Measurements from ENCODE around the gene CCDC149. TPM values are rescaled to one million over a fixed set of nuclear protein-coding genes. Genes with fewer than 3 reads are reported as not detected.

The CCDC149 gene
- total RNA-seq, 1 experiment from 2014 or later, result 8.9 TPM

DNA sequence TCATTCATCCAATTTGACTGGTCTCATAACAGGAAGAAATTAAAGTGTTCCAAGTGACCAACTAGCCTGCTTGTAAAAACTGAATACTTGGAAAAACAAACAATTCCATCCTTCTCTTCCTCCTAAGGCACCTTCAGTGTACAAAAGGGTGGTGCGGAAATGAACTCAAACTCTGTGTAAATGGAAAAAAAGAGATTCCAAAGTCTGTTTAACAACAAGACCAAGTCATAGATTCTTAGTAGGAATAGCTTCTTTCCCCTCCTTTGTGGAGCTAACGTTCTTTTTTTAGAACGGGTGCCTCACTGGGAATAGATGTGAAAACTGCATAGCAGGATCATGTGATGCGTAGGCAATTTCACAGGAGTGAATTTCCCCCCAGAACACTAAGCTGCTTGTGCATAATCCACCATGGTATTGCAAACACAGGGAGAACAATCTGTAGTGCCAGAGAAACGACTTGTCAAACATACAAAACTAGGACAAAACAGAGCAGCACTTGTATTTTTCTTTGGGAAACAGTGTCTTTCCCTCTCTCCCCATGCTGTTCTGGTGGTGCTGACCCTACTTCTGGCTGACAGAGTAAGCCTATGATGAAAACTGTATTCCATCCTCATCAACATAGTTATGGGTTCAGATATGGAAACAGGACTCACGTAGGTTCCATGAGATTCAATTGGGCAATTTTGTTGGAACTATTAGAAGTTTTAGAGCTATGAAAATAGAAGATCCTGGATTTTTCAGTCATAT lies 130.7 kb downstream of the CCDC149 start:
- Mint-ChIP-seq H3K9me3 (ENCODE audit: low read depth, unreplicated experiment) (no peaks in the 10 kb centered on the region), H3K27ac (ENCODE audit: unreplicated experiment) (no peak overlapping the region)
- intact Hi-C loops (cut with micrococcal nuclease; ENCODE audit: unreplicated experiment), result no loop called here

DNA sequence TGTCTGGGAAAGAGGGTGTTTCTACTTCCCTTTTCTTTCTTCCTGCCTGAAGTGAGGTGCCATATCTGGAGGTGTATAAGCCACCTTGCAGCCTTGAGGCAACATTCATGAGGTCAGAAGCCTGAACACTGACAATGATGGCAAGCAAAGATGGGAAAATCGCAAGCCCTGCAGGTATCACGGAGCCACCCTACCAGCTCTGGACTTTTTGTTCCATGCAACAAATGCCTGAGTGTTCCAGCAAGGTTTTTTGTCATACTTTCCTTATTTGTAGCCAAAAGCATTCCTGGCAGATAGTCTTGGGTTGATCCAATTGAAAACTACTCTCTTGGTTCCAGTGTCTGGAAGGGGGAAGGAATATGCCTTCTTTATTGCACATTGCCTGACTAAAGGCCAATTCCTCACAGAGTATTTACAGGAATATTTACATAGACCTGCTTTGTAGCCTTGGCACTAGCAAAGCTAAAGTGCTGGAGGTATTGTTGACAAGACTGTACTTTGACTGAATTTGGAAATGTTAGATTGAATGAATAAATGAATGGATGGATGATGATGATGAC lies 131.8 kb downstream of the CCDC149 start:
- CTCF ChIA-PET, result interaction anchor here (0.6 kb wide), 1 partner anchor 32 kb away, joined by 6 read pairs; no protein-coding TSS in a partner anchor
- Mint-ChIP-seq H3K36me3 (ENCODE audit: insufficient read depth, unreplicated experiment) (no peaks in the 10 kb centered on the region), H3K4me1 (ENCODE audit: low read depth, unreplicated experiment) (no peaks in the 10 kb centered on the region), H3K27ac (ENCODE audit: unreplicated experiment) (no peak overlapping the region), H3K9me3 (ENCODE audit: low read depth, unreplicated experiment) (no peaks in the 10 kb centered on the region), H3K4me3 (ENCODE audit: low read depth, unreplicated experiment) (no peak overlapping the region), H3K27me3 (ENCODE audit: unreplicated experiment) (no peaks in the 10 kb centered on the region)
- intact Hi-C loops (cut with micrococcal nuclease; ENCODE audit: unreplicated experiment), result no loop called here
- TF ChIP-seq, protein P1, sequence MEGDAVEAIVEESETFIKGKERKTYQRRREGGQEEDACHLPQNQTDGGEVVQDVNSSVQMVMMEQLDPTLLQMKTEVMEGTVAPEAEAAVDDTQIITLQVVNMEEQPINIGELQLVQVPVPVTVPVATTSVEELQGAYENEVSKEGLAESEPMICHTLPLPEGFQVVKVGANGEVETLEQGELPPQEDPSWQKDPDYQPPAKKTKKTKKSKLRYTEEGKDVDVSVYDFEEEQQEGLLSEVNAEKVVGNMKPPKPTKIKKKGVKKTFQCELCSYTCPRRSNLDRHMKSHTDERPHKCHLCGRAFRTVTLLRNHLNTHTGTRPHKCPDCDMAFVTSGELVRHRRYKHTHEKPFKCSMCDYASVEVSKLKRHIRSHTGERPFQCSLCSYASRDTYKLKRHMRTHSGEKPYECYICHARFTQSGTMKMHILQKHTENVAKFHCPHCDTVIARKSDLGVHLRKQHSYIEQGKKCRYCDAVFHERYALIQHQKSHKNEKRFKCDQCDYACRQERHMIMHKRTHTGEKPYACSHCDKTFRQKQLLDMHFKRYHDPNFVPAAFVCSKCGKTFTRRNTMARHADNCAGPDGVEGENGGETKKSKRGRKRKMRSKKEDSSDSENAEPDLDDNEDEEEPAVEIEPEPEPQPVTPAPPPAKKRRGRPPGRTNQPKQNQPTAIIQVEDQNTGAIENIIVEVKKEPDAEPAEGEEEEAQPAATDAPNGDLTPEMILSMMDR (IDR thresholded peaks at IDR 0.05; ENCODE audit: unreplicated experiment), result no peak
- BruUV-seq (replicated peaks), result no TSS peak
- no peak for DNase-seq

More for the DNA sequence above, 130.7 kb downstream of the CCDC149 start:
- no peaks in the 10 kb centered on the region for H3K36me3 Mint-ChIP-seq (ENCODE audit: insufficient read depth, unreplicated experiment)
- CTCF ChIA-PET, result no interaction called here
- H3K4me1 Mint-ChIP-seq (ENCODE audit: low read depth, unreplicated experiment), result no peaks in the 10 kb centered on the region
- no peak for DNase-seq
- no peaks in the 10 kb centered on the region for H3K27me3 Mint-ChIP-seq (ENCODE audit: unreplicated experiment)
- TF ChIP-seq, protein P1 (IDR thresholded peaks at IDR 0.05; ENCODE audit: unreplicated experiment), result no peak
- no peak overlapping the region for H3K4me3 Mint-ChIP-seq (ENCODE audit: low read depth, unreplicated experiment)
- BruUV-seq (replicated peaks), result no TSS peak

DNA sequence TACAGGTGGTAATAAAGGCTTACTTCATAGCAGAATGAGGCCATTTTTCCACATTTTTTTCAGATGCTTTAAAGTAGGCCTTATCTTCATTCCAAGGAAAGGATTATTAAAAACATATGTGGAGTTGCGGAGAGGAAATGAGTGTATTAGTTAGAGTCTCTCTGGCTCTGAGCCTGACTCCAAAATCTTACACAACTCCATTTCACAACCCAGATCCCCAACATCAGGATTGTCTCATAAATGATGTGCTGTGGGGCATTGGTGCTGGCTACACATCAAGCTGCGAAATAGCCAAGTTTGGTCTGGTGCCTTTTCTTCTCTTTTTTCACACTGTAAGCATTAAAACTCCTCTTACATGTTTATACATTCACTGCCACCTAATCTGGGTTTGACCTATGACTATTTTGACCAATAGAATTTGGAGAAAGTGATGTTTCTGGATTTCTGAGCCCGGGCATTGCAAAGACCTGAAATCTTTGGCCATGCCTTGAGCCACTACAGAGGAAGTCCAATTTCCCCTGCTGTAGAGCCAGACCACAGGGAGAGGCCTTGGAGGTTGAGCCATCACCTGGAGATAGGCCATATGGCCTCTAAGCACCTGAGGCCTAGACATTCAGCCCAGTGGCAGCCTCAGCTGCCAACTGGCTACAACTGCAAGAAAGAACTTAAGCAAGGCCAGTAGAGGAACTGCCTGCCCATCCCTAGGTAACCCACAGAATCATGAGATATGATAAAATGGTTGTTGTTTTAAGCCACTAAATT lies 134.2 kb downstream of the CCDC149 start:
- TF ChIP-seq, protein P1 (IDR thresholded peaks at IDR 0.05; ENCODE audit: unreplicated experiment), result no peak
- no TSS peak for BruUV-seq (replicated peaks)
- Mint-ChIP-seq H3K9me3 (ENCODE audit: low read depth, unreplicated experiment) (no peaks in the 10 kb centered on the region), H3K36me3 (ENCODE audit: insufficient read depth, unreplicated experiment) (no peaks in the 10 kb centered on the region), H3K4me1 (ENCODE audit: low read depth, unreplicated experiment) (peaks cover 9% of the 10 kb centered on the region), H3K27me3 (ENCODE audit: unreplicated experiment) (no peaks in the 10 kb centered on the region), H3K4me3 (ENCODE audit: low read depth, unreplicated experiment) (no peak overlapping the region), H3K27ac (ENCODE audit: unreplicated experiment) (no peak overlapping the region)
- no peak for DNase-seq
- intact Hi-C loops (cut with micrococcal nuclease; ENCODE audit: unreplicated experiment), result no loop called here
- CTCF ChIA-PET, result no interaction called here

DNA sequence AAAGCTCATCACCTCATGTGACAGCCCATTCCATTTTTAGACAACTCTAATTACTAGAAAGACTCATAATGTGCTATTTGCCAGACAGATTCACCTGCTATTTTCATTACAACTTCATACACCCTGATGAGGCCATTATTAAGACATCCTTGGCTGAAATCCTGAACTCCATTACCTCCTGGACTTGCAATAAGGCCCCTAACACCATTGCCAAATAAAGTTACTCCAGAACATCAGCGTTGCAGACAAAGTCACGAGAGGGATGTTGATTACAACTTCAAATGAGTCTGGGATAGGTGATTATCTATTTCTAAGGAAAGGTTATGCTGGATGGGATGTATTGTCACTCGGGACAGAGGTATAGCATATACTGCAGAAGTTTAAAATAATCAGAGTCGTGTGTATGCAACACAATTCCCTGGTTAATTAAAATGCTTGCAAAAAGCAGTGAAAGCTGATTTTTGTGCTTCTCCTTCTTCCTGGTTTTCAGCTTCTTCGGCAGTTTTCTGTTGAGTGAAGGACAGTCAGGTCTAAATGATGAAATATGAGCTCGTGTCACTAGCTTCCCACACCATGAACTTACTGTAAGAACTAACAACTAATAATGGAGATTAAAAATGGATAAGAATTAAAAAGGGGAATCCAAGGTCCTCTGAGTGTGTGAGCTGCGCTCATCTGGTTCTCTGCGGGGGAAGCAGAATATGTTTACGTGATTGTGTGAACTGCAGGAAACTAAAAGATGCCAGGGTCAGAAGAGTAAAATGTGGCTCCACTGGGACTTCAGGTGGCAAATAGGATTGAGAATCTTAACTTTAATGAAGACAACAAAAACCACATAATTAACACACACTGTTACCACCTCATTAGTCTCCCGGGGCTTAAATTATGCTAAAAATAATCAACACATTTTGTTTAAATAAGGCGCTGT lies 135.0 kb downstream of the CCDC149 start:
- intact Hi-C loops (cut with micrococcal nuclease; ENCODE audit: unreplicated experiment), result no loop called here
- no TSS peak for BruUV-seq (replicated peaks)
- H3K27me3 Mint-ChIP-seq (ENCODE audit: unreplicated experiment), result no peaks in the 10 kb centered on the region
- H3K4me3 Mint-ChIP-seq (ENCODE audit: low read depth, unreplicated experiment), result no peak overlapping the region
- CTCF ChIA-PET, result no interaction called here
- DNase-seq, result no peak
- H3K9me3 Mint-ChIP-seq (ENCODE audit: low read depth, unreplicated experiment), result no peaks in the 10 kb centered on the region
- H3K27ac Mint-ChIP-seq (ENCODE audit: unreplicated experiment), result no peak overlapping the region
- no peaks in the 10 kb centered on the region for H3K36me3 Mint-ChIP-seq (ENCODE audit: insufficient read depth, unreplicated experiment)
- H3K4me1 Mint-ChIP-seq (ENCODE audit: low read depth, unreplicated experiment), result peaks cover 9% of the 10 kb centered on the region
- TF ChIP-seq, protein P1 (IDR thresholded peaks at IDR 0.05; ENCODE audit: unreplicated experiment), result no peak

Measured in Calu3 (cell line).